ENCODE data around the gene ZBTB20. TPM values are rescaled to one million over a fixed set of nuclear protein-coding genes. Genes with fewer than 3 reads are reported as not detected.

Gene ZBTB20
- polyA plus RNA-seq, 1 donor from 2014 or later = 4.8 TPM

GRCh38 chr3:114487502-114487901 lies 659.6 kb downstream of the ZBTB20 start:
- no peaks in the 10 kb centered on the region for H3K79me2 ChIP-seq (replicated peaks; ENCODE audit: insufficient read depth, low read length)
- no peak overlapping the region for H2AFZ ChIP-seq (ENCODE audit: low read depth, low read length)
- H3K4me2 ChIP-seq (ENCODE audit: low read length) = no peak overlapping the region
- H3K27me3 ChIP-seq (ENCODE audit: insufficient read depth, low read depth, low read length) = no peaks in the 10 kb centered on the region
- no peaks in the 10 kb centered on the region for H4K20me1 ChIP-seq (ENCODE audit: insufficient read depth)
- H3K27ac ChIP-seq (ENCODE audit: low read length) = no peak overlapping the region
- no peaks in the 10 kb centered on the region for H3K9me3 ChIP-seq (ENCODE audit: low read length)
- no peaks in the 10 kb centered on the region for H3F3A ChIP-seq (ENCODE audit: insufficient read depth, low read length, poor library complexity, severe bottlenecking)
- no peak for TF ChIP-seq REST (IDR thresholded peaks at IDR 0.05; ENCODE audit: borderline replicate concordance)
- TF ChIP-seq SMC3 (conservative IDR thresholded peaks at IDR 0.05; ENCODE audit: poor library complexity) = no peak
- TF ChIP-seq TAF1 (IDR thresholded peaks at IDR 0.05; ENCODE audit: low read depth) = no peak
- no peak for TF ChIP-seq POLR2AphosphoS5 (IDR thresholded peaks at IDR 0.05)
- no peak for TF ChIP-seq EZH2 (IDR thresholded peaks at IDR 0.05; ENCODE audit: borderline replicate concordance, insufficient read depth, low read length, poor library complexity, severe bottlenecking)
- TF ChIP-seq MXI1 (conservative IDR thresholded peaks at IDR 0.05; ENCODE audit: poor library complexity, severe bottlenecking) = no peak
- no peak for TF ChIP-seq CTCF (IDR thresholded peaks at IDR 0.05; ENCODE audit: poor library complexity, severe bottlenecking)
- TF ChIP-seq RAD21 (conservative IDR thresholded peaks at IDR 0.05) = no peak
- no peaks in the 10 kb centered on the region for H3K9me2 ChIP-seq (ENCODE audit: insufficient read depth, low read length)
- no peak overlapping the region for H3K4me3 ChIP-seq (ENCODE audit: low read length)
- H3K9ac ChIP-seq (ENCODE audit: low read length) = no peak overlapping the region
- H3K36me3 ChIP-seq (ENCODE audit: insufficient read depth, low read length) = no peaks in the 10 kb centered on the region

- Histone ChIP-seq H3F3A (ENCODE audit: insufficient read depth, low read length, poor library complexity, severe bottlenecking) (no peaks in the 10 kb centered on the region), H3K9ac (ENCODE audit: low read length) (no peak overlapping the region), H4K20me1 (ENCODE audit: insufficient read depth) (no peaks in the 10 kb centered on the region), H3K4me2 (ENCODE audit: low read length) (no peak overlapping the region), H3K27me3 (ENCODE audit: insufficient read depth, low read depth, low read length) (no peaks in the 10 kb centered on the region), H3K27ac (ENCODE audit: low read length) (no peak overlapping the region), H2AFZ (ENCODE audit: low read depth, low read length) (no peak overlapping the region), H3K4me3 (ENCODE audit: low read length) (no peak overlapping the region), H3K9me3 (ENCODE audit: low read length) (no peaks in the 10 kb centered on the region), H3K79me2 (replicated peaks; ENCODE audit: insufficient read depth, low read length) (no peaks in the 10 kb centered on the region), H3K36me3 (ENCODE audit: insufficient read depth, low read length) (no peaks in the 10 kb centered on the region), H3K9me2 (ENCODE audit: insufficient read depth, low read length) (no peaks in the 10 kb centered on the region)
- no peak for TF ChIP-seq CTCF (IDR thresholded peaks at IDR 0.05; ENCODE audit: poor library complexity, severe bottlenecking)
- TF ChIP-seq TAF1 (IDR thresholded peaks at IDR 0.05; ENCODE audit: low read depth) = no peak
- TF ChIP-seq EP300 (conservative IDR thresholded peaks at IDR 0.05; ENCODE audit: poor library complexity, severe bottlenecking) = no peak
- TF ChIP-seq RAD21 (conservative IDR thresholded peaks at IDR 0.05) = no peak
- no peak for TF ChIP-seq EZH2 (IDR thresholded peaks at IDR 0.05; ENCODE audit: borderline replicate concordance, insufficient read depth, low read length, poor library complexity, severe bottlenecking)
- no peak for TF ChIP-seq POLR2AphosphoS5 (IDR thresholded peaks at IDR 0.05)
- TF ChIP-seq SMC3 (conservative IDR thresholded peaks at IDR 0.05; ENCODE audit: poor library complexity) = no peak
- TF ChIP-seq MXI1 (conservative IDR thresholded peaks at IDR 0.05; ENCODE audit: poor library complexity, severe bottlenecking) = no peak
- TF ChIP-seq REST (IDR thresholded peaks at IDR 0.05; ENCODE audit: borderline replicate concordance) = no peak
Observed at GRCh38 chr3:114484919-114485318, 662.2 kb downstream of the ZBTB20 start.

Measured in neural cell (in vitro differentiated cells).